Heart left ventricle (tissue), 16 donors: Measurements from ENCODE around the gene KCNAB1. TPM values are rescaled to one million over a fixed set of nuclear protein-coding genes. Genes with fewer than 3 reads are reported as not detected.

Source experiments
- ATAC-seq, 4 donors: fragments of 200-7000 bp; cut with Tn5 transposase; one replicate each; pipeline ENCODE4 v1.9.1; 2020 to 2022; ENCODE audit warnings: moderate library complexity in 4 of 4, mild to moderate bottlenecking in 3 of 4, moderate number of reproducible peaks in 1 of 4
- DNase-seq, 5 donors: peaks; one replicate each; pipeline ENCODE4 v3.0.0-alpha.2; 2020
- H3K27ac ChIP-seq, 12 donors: fragments of 200-600 bp; sonication (generic) in 4 of 12; one replicate each; pipeline versions ENCODE4 v1.5.0 to v1.8.0; 2016 to 2022; ENCODE audit warnings: mild to moderate bottlenecking in 2 of 12
- H3K27me3 ChIP-seq, 9 donors: fragments of 200-600 bp; sonication (generic) in 2 of 9; one replicate each; pipeline versions ENCODE4 v1.5.1 to v1.8.0; 2016 to 2022; ENCODE audit warnings: mild to moderate bottlenecking in 3 of 9
- H3K36me3 ChIP-seq, 9 donors: fragments of 200-600 bp; sonication (generic) in 2 of 9; one replicate each; pipeline versions ENCODE4 v1.5.0 to v1.8.0; 2018 to 2022; ENCODE audit warnings: mild to moderate bottlenecking in 2 of 9
- H3K4me1 ChIP-seq, 12 donors: fragments of 200-600 bp; sonication (generic) in 4 of 12; one replicate each; pipeline versions ENCODE4 v1.5.0 to v1.8.0; 2016 to 2022; ENCODE audit warnings: mild to moderate bottlenecking in 3 of 12
- H3K4me3 ChIP-seq, 12 donors: fragments of 200-600 bp; sonication (generic) in 4 of 12; one replicate each; pipeline versions ENCODE4 v1.5.0 to v1.8.0; 2017 to 2022; ENCODE audit warnings: mild to moderate bottlenecking in 9 of 12, moderate library complexity in 4 of 12
- H3K9me3 ChIP-seq, 12 donors: fragments of 200-600 bp; sonication (generic) in 4 of 12; one replicate each; pipeline versions ENCODE4 v1.5.0 to v1.8.0; 2016 to 2022; ENCODE audit warnings: mild to moderate bottlenecking in 1 of 12
- POLR2A ChIP-seq, 2 donors: fragments of 450-650 bp; IDR thresholded peaks; one replicate each; pipeline ENCODE4 v1.6.1; 2017; ENCODE audit warnings: antibody characterized with exemption in 2 of 2, mild to moderate bottlenecking in 2 of 2, moderate library complexity in 2 of 2
- WGBS, 4 donors: extraction: QIAGEN DNeasy Blood & Tissue Kit in 2 of 4; methylation state at CpG; one replicate each; pipeline versions ENCODE4 v1.1.5 to v1.1.7; 2013 to 2018; 5-methylcytosine and 5-hydroxymethylcytosine counted together
- intact Hi-C, 10 donors: fragments of 100-400 bp; cut with DNase I; formaldehyde crosslinking; loops; one replicate each; pipeline versions ENCODE4 v1.11.1 to v1.14.2; 2022
- polyA plus RNA-seq, 2 donors: library from polyadenylated mRNA; stranded (reverse); fragments of 200-250 nt; gene quantifications; one replicate each; pipeline ENCODE4 v1.2.3, GENCODE V29; 2013
- total RNA-seq, 9 donors: library from RNA; depleted of rRNA in 2 of 9; stranded (reverse); fragments of >200 nt in 2 of 9; fragmentation: NEBNext Ultra II Directional in 3 of 9; extraction: Animal tissue kit (Norgen Biotek cat#: 25700) in 3 of 9; gene quantifications; one replicate each; pipeline versions ENCODE4 v1.1.0 to v1.2.4, GENCODE V29; 2016 to 2023
- TF ChIP-seq, protein P1 (sequence below), 12 donors: fragments of 200-600 bp; sonication (generic) in 4 of 12; IDR thresholded peaks; one replicate each; pipeline versions ENCODE4 v1.5.0 to v1.8.0; 2018 to 2022; ENCODE audit warnings: antibody characterized with exemption in 12 of 12, mild to moderate bottlenecking in 5 of 12
- donor health status: ischemic (EF 13 %, LVEDD 7.1; RV severe dilation, severe dysfunction).
- donor health status: healthy with polysubstance abuse.
- donor health status: DM: no; HTN: yes; CAD: no.
- donor health status: DM: no; HTN: no; CAD: no.
- donor health status: ischemic (EF 25% LVEDD 6.9; RV normal size, moderate dysfunction).
- donor health status: ischemic (EF 25% LVEDD 5.7; RV mildly dilated, moderate dysfunction).
- donor health status: healthy.
- donor health status: DM: yes; HTN: yes; CAD: no.
- donor health status: ischemic (EF 35%, LVEDD 5.7; RV mildly dilated, moderate dysfunction).
- donor health status: nonischemic (EF 11% LVEDD 7.7; RV severe dilation, severe dysfunction).
- donor health status: DM: yes; HTN: yes; CAD: no.
- donor health status: PGD.
- donor health status: ischemic (EF 29% LVEDD 5.4; RV normal size, mild dysfunction).
- donor health status: nonischemic (EF 23%, LVEDD 6.1; RV moderate dilation, normal function).

KCNAB1 gene
- total and polyA plus RNA-seq, 11 donors, result 1.1 to 3.5 (median 2.3) TPM

DNA sequence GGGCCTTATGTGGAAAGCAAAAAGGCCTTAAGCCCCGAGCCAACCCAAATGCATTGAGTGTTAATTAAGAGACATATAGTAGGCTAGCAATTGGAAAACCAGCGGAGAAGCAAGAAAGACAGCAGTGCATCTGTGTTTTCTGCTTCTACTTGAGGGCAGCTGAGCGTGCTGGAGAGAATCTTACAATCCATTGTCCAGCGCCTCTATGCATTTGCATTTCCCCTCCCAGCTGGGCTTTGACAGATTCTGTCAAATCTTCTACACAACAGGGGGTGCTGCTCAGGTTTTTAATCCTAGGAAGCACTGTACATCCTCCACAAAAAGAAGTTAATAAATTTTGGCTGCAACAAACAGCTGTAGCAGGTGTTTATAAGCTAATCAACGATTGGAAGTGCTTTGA, 410.6 kb downstream of the KCNAB1 start:
- ATAC-seq (no peak), DNase-seq (no peak)
- peaks cover 0 to 13% (median 3%) of the 10 kb centered on the region in 9 donors for H3K36me3 ChIP-seq
- WGBS, 4 donors, result 87 to 93% (median 90%) methylated on average over 5 of the region's 5 CpGs
- intact Hi-C loops, result loop anchor here in 5 of 10 donors (10.0 kb wide), 4 partner anchors 284 to 604 kb away; partner anchors contain the start of gene LEKR1 (in 1 of the 5)
- H3K4me1 ChIP-seq, result peaks cover 0 to 30% (median 13%) of the 10 kb centered on the region in 12 donors
- no peak overlapping the region for H3K27ac ChIP-seq
- no peak overlapping the region for H3K4me3 ChIP-seq
- no peak for TF ChIP-seq POLR2A (IDR thresholded peaks at IDR 0.05)
- TF ChIP-seq, protein P1, sequence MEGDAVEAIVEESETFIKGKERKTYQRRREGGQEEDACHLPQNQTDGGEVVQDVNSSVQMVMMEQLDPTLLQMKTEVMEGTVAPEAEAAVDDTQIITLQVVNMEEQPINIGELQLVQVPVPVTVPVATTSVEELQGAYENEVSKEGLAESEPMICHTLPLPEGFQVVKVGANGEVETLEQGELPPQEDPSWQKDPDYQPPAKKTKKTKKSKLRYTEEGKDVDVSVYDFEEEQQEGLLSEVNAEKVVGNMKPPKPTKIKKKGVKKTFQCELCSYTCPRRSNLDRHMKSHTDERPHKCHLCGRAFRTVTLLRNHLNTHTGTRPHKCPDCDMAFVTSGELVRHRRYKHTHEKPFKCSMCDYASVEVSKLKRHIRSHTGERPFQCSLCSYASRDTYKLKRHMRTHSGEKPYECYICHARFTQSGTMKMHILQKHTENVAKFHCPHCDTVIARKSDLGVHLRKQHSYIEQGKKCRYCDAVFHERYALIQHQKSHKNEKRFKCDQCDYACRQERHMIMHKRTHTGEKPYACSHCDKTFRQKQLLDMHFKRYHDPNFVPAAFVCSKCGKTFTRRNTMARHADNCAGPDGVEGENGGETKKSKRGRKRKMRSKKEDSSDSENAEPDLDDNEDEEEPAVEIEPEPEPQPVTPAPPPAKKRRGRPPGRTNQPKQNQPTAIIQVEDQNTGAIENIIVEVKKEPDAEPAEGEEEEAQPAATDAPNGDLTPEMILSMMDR (IDR thresholded peaks at IDR 0.05), result no peak
- H3K27me3 ChIP-seq, result no peaks in the 10 kb centered on the region
- H3K9me3 ChIP-seq, result no peaks in the 10 kb centered on the region

DNA sequence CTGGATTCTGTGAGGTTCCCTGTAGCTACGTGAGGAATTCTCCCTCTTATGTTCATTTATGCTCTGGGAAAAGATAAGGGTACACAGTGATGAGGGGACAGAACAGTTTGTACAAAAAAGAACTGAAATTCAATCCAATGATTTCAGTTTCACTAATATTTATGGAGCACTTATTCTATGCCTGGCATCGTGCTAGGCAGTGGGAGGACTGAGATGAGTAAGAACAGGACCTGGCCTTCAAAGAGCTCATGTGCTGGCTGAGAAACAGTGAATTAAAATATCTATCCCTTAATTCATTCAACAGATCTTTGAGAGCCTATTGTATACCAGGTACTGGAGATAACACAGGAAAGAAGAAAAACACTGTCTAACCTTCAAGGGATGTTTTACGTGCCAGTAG, 412.4 kb downstream of the KCNAB1 start:
- Histone ChIP-seq H3K4me3 (no peak overlapping the region), H3K36me3 (peaks cover 0 to 22% (median 3%) of the 10 kb centered on the region in 9 donors), H3K27ac (peak overlapping the region in 4 of 12 donors; percentile 4 to 84 (median 38)), H3K4me1 (peaks cover 0 to 31% (median 15%) of the 10 kb centered on the region in 12 donors), H3K9me3 (no peaks in the 10 kb centered on the region), H3K27me3 (no peaks in the 10 kb centered on the region)
- no peak for TF ChIP-seq POLR2A (IDR thresholded peaks at IDR 0.05)
- TF ChIP-seq, protein P1 (IDR thresholded peaks at IDR 0.05), result no peak
- WGBS, 4 donors, result 47 to 58% (median 51%) methylated on average over 3 of the region's 3 CpGs
- intact Hi-C loops, result loop anchor here in 5 of 10 donors (10.0 kb wide), 4 partner anchors 282 to 602 kb away; partner anchors contain the start of gene LEKR1 (in 1 of the 5)
- no peak for DNase-seq
- no peak for ATAC-seq

DNA sequence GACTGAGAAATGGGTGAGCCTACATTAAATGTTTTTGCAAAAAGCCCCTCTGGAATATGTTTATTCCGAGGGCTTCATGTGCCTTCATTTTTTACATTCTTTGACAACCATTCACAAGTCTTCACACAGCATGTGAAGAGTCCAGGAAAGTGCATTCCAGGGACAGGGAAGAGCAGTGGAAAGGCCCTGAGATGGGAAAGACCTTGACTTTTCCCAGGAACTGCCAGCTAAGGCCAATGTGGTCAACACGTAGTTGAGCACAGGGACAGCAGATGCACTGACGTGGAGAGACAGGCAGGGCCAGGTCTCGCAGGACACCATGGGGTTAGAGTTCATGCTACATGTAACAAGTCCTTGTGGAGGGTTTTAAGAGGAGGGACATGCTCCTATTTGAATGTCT, 412.8 kb downstream of the KCNAB1 start:
- Histone ChIP-seq H3K4me1 (peaks cover 0 to 31% (median 15%) of the 10 kb centered on the region in 12 donors), H3K9me3 (no peaks in the 10 kb centered on the region), H3K27me3 (no peaks in the 10 kb centered on the region), H3K36me3 (peaks cover 0 to 26% (median 6%) of the 10 kb centered on the region in 9 donors), H3K27ac (peak overlapping the region in 6 of 12 donors; percentile 5 to 84 (median 53)), H3K4me3 (no peak overlapping the region)
- WGBS, 4 donors, result 75 to 87% (median 81%) methylated on average over 4 of the region's 4 CpGs
- no peak for TF ChIP-seq POLR2A (IDR thresholded peaks at IDR 0.05)
- TF ChIP-seq, protein P1 (IDR thresholded peaks at IDR 0.05), result no peak
- DNase-seq, result peak in 2 of 5 donors; percentile 10 to 37
- peak in 1 of 4 donors; percentile 19 for ATAC-seq
- intact Hi-C loops, result loop anchor here in 5 of 10 donors (10.0 kb wide), 4 partner anchors 282 to 602 kb away; partner anchors contain the start of gene LEKR1 (in 1 of the 5)

DNA sequence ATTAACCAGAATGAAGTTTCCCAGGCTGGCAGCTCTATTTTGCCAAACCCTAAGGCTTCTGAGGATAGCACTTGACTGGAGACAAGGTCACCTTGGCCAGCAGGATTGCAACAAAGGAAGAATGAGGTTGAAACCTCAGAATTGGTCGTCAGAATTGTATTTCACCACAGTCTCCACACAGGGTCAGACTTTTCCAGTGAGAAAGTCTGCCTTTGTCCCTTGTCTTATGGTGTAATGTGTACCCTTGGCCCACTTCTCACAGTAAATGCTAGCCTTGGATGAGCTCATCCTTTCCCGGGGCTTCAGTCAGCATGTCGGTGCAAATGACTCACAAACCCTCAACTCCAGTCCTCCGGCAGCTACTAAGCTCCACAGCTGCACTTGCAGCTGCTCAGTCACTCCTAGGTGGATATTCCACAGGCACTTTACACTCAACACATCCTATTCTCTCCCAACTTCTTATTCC, 414.8 kb downstream of the KCNAB1 start:
- peak overlapping the region; percentile 16 to 84 (median 68) for H3K27ac ChIP-seq
- WGBS, 4 donors, result 18 to 22% (median 20%) methylated on average over 4 of the region's 4 CpGs
- peaks cover 0 to 31% (median 15%) of the 10 kb centered on the region in 12 donors for H3K4me1 ChIP-seq
- H3K9me3 ChIP-seq, result no peaks in the 10 kb centered on the region
- H3K4me3 ChIP-seq, result no peak overlapping the region
- DNase-seq, result peak in 4 of 5 donors; percentile 58 to 89 (median 74)
- H3K27me3 ChIP-seq, result no peaks in the 10 kb centered on the region
- TF ChIP-seq, protein P1 (IDR thresholded peaks at IDR 0.05), result peak in 7 of 12 donors; percentile 12 to 46 (median 37)
- TF ChIP-seq POLR2A (IDR thresholded peaks at IDR 0.05), result no peak
- intact Hi-C loops, result loop anchor here in 5 of 10 donors (5.0 to 10.0 kb wide), 8 partner anchors 280 to 602 kb away; partner anchors contain the start of gene LEKR1 (in 1 of the 5)
- H3K36me3 ChIP-seq, result peaks cover 0 to 45% (median 25%) of the 10 kb centered on the region in 9 donors
- peak; percentile 81 to 96 (median 94) for ATAC-seq
